ENCODE data around the gene RPL37A.

GRCh38 chr2:216478151-216478550 lies 20.5 kb upstream of the RPL37A start:
- TF ChIP-seq CTCF (IDR thresholded peaks at IDR 0.05 in 8 of 11, conservative IDR thresholded peaks at IDR 0.05 in 3 of 11) (no peak), POLR2AphosphoS5 (IDR thresholded peaks at IDR 0.05) (no peak)

All from spleen (tissue), 7 donors.